PC-3 (cell line): Measurements from ENCODE around the gene CAMK2A.

ENCODE experiments used
- EZH2phosphoT487 ChIP-seq: fragments of 300-600 bp; sonication (generic); IDR thresholded peaks from 2 replicates; pipeline ENCODE4 v1.6.1; 2018; ENCODE audit warnings: mild to moderate bottlenecking, antibody characterized with exemption, low read length, borderline replicate concordance
- TF ChIP-seq, protein P1 (sequence below): fragments of 300-600 bp; sonication (generic); conservative IDR thresholded peaks from 2 replicates; pipeline ENCODE4 v1.5.1; 2017; ENCODE audit warnings: antibody characterized with exemption, low read depth, mild to moderate bottlenecking, low read length

DNA sequence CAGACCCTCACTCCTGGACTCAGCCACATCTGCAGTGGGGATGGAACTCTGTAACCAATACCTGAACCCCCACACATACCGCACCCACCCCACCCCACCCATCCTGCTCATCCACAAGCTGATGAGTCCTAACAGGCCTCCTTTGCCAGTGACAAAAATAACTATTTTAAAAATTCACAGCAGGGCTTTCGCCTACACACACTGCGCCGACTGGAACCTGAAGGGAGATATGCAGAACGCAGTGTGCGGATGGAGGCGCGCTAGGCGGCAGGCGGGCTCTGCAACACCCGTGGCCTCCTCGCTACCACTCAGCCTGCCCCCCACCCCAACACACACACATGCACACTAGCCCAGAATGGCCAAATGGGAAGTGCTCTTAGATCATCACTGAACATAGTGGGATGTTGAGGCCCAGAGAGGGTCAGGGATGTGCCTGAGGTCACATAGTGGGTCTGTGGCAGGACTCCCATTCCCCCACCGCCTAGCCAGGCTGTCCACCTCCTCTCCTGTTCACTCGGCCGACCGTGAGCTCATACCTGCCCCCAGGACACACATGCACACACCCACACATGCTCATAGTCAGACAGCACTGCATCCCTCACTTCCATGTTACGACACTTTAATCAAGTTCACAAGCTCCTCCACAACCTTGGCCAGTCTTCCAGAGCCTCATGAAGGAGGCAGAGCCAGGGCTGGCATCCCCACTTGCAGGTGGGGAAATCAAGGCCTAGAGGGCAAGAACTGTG lies 6.3 kb upstream of the CAMK2A start:
- TF ChIP-seq, protein P1, sequence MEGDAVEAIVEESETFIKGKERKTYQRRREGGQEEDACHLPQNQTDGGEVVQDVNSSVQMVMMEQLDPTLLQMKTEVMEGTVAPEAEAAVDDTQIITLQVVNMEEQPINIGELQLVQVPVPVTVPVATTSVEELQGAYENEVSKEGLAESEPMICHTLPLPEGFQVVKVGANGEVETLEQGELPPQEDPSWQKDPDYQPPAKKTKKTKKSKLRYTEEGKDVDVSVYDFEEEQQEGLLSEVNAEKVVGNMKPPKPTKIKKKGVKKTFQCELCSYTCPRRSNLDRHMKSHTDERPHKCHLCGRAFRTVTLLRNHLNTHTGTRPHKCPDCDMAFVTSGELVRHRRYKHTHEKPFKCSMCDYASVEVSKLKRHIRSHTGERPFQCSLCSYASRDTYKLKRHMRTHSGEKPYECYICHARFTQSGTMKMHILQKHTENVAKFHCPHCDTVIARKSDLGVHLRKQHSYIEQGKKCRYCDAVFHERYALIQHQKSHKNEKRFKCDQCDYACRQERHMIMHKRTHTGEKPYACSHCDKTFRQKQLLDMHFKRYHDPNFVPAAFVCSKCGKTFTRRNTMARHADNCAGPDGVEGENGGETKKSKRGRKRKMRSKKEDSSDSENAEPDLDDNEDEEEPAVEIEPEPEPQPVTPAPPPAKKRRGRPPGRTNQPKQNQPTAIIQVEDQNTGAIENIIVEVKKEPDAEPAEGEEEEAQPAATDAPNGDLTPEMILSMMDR = no peak
- no peak for TF ChIP-seq EZH2phosphoT487
